CD4-positive, alpha-beta T cell treated with Interferon alpha-2 for 1 hour (primary cell): ENCODE results near the gene WIF1.

Source experiments
- DNase-seq, 2 donors: peaks; one replicate each; pipeline ENCODE4 v3.0.0-alpha.2; 2020 to 2022

The WIF1 gene

DNA sequence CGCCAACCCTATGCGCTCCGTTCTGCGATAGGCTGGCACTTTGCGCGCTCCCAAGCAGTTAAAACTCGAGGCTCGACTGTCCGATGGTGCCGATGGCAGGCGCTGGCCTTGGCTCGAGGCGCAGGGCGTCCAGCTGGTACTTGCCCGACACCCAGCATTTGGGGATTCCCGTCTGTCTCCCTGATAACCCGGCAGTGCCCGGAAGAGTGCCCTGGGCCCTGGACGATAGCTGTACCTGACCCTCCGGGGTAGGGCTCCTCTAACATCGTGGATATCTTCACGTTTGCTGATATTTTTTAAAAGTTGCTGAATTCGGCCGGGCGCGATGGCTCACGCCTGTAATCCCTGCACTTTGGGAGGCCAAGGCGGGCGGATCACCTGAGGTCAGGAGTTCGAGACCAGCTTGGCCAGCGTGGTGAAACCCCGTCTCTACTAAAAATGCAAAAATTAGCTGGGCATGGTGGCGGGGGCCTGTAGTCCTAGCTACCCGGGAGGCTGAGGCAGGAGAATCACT is 908 bp upstream of the WIF1 start:
- no peak for DNase-seq

DNA sequence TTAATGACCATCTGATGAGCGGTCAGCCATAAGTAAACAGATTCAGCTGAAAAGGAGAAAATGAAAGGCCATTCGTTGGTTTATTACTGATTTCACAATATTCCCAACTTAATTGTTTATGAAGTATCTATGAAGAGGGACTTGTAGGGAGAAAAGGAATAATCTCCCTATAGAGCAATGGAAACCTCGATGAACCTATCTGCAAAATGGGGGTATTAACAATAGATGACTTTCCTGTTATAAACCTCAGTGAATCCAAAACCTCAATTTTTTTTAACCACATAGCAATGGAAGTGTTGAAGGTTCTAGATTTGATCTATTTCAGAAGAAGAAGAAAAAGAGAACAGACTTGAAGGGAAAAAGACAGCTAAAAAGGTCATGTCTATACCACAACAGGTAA is 2.0 kb downstream of the WIF1 start:
- no peak for DNase-seq

DNA sequence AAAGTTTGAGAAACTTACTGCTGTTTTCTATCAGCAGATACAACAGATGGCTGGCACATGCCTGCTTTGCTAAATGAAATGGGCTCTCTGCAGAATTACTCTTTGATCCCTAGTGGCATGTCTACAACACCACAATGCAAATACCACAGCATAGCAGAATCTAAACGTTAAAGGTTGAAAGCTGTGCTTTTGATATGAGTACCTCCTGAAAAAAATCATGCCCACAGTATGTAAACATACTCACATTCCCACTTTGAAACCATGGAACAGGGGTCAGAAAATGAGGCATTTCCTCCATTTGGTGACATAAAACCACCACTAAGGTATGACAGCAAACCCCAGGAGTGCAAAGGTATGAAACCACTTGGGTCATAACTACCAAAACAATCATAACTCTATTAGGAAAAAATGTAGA is 7.5 kb downstream of the WIF1 start:
- no peak for DNase-seq

DNA sequence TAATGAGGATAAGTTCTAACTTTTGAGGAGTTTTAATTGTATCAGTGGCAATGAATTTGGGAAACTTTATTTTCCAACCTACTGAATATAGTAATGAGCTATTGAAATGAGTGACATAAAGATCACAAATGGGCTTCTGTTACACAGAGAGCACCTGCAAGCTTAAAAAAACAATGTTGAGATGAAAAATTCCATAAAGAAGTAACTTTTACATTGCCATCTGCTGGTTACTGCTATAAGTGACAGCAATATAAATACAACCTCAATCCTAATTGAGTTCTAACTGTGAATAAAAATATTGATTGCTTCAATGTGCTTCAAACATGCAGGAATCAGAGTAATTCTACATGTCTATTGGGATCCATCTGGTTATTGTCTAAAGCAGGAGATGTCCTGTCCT is 14.2 kb downstream of the WIF1 start:
- no peak for DNase-seq

DNA sequence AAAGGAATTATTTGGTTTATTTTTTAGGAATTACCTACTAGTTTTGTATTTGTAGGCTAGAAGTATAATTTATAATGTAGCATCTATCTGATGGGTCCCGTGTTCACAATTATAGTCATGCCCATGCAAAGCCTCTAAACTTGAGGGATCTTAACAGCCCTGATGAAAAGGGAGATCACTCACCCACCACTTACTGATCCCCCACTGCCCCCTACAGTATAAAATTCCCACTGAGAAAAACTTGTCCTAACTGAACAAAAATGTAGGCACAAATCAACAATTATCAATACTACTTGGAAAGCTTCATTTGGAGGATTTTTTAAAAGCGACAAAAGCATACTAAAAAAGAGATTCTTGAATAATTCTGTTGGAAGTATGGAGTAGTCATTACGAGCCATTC is 21.0 kb downstream of the WIF1 start:
- DNase-seq, result no peak

DNA sequence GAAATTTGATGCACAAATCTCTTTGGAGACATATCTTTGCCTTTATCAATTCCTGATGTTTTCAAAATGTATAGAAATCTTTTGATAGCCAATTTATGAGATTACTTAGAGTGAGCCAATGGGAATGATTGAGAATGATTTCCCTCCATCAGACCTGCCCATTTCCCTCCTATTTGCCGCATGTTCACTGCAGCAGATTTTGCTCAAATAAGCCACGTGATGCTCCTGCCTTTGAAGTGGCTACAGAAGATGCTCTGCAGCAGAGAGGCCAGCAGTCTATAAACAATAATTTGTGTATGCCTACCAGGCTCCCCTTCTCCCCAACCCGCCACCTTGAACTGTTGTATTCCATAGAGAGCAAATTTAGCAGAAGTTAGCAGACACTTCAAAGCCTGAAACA is 21.9 kb downstream of the WIF1 start:
- no peak for DNase-seq

DNA sequence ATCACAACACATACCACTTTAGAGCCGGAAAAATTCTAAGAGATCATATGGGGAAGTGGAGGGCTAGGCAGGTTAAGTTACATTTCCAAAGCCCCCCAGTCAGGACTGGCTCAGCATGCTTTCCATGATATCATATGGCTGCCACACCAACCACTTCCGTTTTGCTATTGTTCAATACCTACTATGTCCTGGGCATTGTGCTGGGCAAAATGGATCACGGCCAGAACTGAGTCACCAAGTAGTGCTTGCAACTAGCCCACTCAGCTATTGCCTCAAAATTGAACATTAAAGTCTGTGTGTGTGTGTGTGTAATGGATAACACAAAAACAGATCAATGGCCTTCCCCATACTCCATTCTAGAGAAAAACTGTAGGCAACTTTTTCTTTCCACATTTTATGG is 22.7 kb downstream of the WIF1 start:
- DNase-seq, result no peak

DNA sequence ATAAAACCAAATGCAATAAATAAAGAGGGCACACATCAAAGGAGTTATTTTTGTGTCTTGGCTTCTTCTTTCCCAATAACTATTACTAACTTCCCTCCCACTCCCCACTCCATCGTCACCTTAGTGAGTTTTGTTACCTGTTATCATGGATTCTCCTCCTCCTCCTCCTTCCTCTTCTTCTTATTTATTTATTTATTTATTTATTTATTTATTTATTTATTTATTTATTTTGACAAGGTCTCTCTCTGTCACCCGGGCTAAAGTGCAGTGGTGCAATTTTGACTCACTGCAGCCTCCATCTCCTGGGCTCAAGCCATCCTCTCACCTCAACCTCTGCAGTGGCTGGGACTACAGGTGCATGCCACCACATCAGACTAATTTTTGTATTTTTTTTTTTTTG is 26.4 kb downstream of the WIF1 start:
- DNase-seq, result no peak

DNA sequence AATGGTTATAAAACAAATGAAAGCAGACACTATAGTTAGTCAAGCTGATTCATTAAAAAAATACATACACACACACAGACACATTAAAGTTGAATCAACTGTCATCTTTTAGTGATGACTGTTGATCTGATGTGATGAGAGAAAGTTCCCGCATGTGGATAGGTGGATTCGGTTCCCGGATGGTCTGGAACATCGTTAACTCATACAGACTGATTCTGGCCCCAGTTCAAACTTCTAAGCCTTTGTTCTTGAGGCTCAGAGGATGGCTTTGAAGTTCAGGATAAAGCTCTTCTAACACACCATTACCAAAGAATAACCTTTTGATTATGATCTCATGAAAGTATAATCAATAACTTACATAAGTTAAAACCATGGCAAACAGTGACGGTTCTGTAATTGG is 27.5 kb downstream of the WIF1 start:
- no peak for DNase-seq

DNA sequence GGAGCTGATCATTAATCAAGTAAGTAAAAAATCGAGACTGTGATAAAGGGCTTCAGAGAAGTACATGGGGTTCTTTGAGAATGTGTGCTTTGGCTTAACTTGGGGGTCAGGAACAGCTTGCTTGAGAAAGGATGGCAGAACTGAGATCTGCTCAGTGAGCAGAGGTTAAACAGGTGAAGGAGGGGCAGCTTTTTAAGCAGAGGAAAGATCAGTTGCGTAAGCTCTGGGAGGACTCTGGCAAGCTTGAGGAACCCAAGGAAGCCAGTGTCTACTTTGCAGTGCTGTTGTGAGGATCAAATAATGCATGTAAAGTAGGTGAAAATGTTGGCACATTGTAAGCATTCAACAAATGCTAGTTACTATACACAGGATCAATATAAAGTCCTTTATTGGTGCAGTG is 30.6 kb downstream of the WIF1 start:
- DNase-seq, result no peak

DNA sequence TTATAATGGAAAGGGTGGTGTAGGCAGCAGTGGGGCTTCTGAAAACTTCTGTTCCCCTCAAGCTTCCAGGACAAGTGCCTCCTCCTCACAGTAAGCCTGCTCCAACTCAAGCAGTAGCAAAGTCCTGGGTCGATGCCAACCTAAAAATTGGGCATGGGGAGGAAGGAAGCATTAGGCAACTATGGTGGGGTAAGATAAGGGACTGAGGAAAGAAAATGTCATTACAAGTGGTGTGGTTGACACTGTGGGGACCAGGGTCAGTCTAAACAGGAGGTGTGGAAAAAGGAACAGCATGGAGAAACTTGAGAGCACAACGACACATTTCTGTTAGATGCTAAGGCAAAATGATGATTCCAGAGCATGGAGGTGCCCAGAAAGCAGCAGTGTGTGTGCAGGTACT is 34.9 kb downstream of the WIF1 start:
- no peak for DNase-seq

DNA sequence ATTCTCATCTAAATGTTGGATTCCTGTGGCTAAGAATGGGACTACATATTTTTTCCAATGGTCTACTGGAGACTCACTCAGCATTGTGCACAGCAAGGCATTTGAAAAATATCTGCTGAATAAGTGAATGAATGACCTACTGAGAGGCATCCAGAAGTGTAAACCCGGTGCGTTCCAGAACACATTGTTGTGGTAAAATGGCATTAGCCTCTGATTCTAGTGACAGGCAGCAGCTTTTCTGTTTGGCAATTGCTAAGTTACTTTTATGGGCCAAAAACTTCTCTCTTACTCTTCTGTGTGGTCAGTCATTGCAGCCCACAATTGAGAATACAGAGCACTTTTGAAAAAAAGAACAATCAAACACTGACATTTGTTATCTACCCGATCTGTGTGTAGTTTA is 36.5 kb downstream of the WIF1 start:
- no peak for DNase-seq

DNA sequence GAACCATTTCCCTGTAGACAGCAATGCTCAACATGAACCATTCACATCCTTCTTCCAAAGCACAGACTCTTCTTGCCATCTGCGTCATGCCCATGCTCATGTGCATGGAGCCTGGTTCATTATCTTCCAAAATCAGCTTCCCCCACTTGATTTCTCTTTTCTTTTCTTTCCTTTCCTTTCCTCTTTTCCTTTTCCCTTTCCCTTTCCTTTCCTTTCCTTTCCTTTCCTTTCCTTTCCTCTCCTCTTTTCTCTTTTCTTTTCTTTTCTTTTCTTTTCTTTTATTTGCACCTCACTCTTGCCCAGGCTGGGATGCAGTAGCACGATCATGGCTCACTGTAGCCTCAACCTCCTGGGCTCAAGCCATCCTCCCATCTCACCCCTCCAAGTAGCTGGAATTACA is 37.5 kb downstream of the WIF1 start:
- no peak for DNase-seq

DNA sequence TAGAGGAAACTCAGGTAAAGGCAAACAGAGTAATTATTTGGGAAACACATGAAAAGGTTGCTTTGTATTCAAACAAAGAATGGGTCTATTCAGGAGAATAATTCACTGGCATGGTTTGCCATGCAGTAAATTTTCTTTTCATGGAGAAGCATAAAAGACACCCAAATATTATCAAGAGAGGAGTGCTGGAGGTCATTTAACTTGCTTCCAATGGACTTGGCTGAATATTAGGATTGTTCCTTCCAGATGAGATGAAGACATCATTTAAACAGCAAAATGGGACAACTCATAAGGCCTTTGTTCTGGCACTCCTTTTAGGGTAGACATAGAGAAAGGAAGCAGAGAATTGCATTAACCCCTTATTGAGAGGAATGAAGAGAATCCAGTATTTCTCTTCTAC is 38.7 kb downstream of the WIF1 start:
- no peak for DNase-seq

DNA sequence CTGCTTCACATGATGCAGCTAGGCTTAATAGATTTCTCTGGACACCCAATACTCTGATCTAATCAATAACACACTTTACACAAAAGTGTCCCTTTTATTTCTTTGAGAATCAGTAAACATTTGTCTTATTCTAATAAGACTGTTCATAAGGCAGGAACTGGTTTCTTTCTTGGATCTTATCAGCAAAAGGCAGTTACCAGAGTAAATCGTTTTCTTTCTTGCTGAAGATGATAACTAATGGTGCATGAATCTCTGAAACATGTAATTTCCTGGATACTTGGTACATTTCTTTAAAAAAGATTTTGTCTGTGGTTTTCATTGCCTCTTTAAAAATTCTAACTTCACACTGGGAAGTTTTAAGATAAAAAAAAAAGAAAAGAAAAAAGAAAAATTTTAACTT is 39.6 kb downstream of the WIF1 start:
- no peak for DNase-seq

DNA sequence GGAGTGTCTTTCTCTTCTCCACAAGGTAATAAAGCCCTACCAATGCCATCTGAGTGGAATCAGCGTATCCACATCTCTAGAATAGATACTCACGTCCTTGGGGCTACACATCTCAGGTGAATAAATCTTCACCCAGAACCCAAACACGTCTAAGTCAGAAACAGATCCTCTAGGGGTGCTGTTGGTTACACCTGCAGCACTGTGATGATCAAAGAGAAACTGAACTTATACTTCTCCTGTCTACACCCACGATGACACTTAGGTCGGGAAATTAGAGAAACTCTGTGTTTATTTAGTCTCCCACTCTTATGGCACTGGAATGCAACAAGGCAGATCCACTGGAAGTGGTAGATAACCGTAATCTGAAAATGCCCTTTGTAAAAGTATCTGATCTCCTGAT is 46.2 kb downstream of the WIF1 start:
- DNase-seq, result no peak

DNA sequence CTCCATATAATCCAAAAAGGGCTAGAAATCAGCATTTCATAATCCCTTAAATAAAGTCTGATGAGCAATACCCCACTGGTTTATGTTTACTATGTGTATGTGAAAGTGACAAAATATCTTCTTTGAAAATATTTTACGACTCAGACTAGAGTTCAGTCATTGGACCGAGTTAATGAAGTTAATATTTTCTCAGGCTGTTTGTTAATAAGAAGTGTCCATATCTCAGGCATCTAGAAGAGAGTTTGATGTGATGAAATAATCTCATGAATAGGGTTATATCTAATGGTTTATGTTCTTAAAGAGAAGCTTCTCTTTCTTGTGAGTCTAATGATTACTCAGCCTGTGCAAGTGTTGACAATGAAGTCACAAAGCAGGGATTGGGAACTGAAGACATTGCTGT is 51.8 kb downstream of the WIF1 start:
- no peak for DNase-seq

DNA sequence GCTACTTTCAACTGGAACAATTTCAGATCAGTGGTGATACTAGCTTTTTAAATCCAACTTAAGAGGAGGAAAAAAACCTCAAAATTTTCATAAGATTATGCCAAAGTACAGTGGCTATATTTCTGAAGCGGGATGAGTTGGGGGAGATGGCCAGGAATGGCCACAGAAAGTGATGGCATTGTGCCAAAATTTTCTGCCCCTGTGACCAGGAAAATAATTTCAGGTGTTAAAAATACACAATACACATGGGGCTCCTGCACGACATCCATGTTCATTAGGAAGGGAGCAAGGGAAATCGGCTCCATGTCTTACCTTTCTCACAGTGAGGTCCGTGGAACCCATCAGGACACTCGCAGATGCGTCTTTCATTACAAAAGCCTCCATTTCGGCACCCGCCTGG is 53.7 kb downstream of the WIF1 start:
- DNase-seq, result no peak

DNA sequence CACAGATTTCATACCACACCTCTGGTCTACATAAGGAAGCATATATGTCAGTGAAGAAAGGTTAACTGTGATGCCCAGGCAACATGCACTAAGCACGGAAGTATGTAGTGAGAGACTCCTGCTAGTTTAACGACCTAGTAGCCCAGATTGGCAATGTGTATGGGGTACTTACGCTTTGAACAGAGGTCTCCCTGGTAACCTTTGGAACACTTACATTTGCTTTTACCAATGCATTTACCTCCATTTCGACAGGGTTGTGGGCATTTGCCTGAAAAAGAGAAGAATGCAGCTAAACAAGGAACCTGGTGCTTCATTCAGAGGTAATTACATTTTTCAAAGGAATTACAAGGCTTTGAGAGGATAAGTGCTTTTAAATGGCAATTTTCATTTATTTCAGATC is 65.2 kb downstream of the WIF1 start:
- no peak for DNase-seq

DNA sequence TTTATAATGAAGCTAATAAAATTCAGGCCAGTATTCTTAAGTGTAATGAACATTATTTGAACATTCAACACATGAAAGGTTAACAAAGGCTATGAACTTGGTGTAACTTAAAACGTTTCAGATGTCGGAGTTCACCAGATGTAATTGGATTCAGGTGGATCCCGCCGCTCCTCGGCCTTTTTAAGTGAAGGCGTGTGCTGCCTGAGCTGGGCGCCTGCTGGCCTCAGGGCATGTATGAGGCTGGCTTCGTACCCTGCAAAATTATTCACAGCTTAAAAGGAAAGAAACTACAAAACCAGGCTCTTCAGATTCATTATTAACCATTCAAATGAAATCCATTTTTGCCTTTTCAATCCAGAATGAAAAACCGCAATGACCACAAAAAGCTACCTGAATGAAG is 69.9 kb downstream of the WIF1 start:
- no peak for DNase-seq

DNA sequence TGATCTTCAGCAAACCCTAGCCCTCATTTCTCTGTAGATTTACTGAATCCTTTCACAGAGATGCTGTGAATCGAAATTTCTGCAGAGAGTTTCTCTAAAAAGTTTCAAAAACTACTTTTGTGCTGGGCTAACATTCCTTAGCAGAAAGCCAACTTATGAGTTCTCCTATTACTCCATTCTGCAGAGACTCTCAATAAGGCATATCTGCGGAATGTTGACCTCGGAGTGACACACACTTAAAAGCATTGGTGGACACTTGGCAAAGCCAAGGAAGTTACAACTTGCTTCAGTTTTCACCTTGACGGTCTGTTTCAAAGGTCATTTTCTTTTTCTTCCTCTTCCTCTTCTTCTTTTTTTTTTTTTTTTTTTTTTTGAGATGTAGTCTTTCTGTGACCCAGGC is 75.8 kb downstream of the WIF1 start:
- no peak for DNase-seq

DNA sequence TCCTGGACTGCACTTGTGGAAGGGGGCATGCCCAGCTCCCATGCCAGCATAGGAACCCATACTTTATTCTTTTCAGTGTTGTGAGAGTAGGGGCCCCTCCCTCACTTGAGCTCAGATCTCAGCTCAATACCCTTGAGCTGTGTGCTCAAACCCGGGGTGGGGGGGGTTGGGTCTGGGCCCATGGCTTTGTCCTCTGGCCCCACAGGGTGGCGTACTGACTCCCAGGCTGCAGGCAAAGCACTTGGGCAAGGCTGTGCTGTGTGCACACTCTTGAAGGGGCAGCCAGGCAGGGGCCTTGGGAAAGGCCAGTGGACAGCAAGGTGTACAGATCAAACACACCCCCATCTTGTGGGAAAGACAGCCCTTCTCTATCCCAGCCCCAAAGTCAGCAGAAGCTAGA is 81.8 kb downstream of the WIF1 start:
- no peak for DNase-seq

DNA sequence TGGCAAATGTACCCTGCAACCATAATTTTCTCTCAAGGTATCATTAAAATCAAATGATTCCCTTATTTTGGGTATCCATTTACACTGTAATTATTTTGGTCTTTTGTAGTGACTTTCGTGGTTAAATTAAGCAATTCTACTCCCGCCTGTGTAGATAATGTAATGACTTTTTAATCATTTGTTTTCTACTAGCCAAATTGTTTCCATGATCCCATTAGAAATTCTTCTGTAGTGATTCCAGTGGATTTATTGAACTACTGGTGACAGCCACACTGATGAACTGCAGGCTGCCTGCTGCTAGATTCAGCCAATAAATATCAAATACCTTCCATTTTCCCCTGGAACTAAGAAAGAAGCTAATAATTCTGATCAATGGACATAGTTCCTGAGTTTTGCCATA is 96.0 kb downstream of the WIF1 start:
- no peak for DNase-seq

DNA sequence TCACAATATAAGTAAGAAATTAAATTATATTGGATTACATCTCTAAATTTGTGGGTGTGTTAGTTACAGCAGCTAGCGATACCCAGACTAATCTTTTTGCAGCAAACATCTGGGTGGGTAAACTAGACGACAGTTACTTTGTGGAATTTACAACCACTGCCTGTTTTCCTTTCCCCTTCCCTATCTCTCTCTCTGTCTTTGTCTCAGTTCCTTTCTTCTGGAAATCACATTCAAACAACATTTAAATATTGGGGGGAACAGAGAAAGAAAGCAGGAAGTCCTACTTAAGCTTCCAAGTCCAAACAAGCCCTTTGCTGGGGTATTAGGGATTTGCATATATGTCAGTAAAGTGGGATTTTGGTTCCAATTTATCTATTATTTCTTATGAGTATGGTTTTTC is 97.6 kb downstream of the WIF1 start:
- no peak for DNase-seq

DNA sequence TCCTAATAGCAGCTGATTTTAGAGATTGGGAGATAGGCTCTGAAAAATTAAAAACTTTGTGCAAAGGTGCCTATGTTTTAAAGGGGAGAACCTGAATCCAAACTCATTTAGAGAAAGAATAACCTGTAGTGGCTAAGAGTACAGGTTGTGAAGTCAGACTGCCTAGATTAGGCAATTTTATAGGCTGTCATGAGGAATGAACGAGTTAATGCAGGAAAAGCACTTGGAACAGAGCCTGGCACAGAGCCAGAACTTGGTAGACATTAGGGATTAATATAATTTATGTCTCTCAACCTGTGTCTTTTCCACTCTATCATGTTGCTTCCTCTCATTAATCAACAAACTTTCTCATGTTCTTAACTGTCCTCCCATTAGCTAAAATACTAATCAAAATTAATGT is 98.1 kb downstream of the WIF1 start:
- no peak for DNase-seq

DNA sequence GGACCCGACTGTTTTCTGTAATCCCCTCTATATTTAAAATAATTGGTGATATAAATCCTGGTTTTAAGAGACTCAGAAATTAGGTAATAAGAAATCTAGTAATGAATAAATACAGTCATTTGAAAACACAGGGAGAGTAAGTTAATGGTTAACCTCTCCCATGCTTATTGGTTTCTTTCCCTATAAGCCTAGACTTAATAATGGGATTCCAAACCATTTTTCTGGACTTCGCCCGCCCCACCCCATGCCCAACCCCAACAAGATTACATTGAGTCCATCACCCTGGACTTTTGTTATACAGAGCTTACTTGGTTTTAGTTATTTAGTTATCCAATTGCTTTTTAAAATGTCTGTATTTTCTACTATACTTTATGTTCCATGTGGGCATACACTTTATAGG is 98.7 kb downstream of the WIF1 start:
- DNase-seq, result no peak
